Measurements from ENCODE around the gene DDX49.

The DDX49 gene

GRCh38 chr19:18972301-18972811, 52.8 kb downstream of the DDX49 start:
- DNase-seq, result no peak
- H3K4me1 ChIP-seq (ENCODE audit: control insufficient read depth, insufficient read depth, low read length, poor library complexity, severe bottlenecking), result no peaks in the 10 kb centered on the region
- no peaks in the 10 kb centered on the region for H3K9me3 ChIP-seq (ENCODE audit: control insufficient read depth, low read length)
- H3K4me3 ChIP-seq (ENCODE audit: insufficient read depth, low read depth, low read length, poor library complexity, severe bottlenecking), result no peak overlapping the region
- H3K27me3 ChIP-seq (replicated peaks; ENCODE audit: control insufficient read depth, insufficient read depth, low read length, poor library complexity, severe bottlenecking), result no peaks in the 10 kb centered on the region
- no peak overlapping the region for H3K27ac ChIP-seq (ENCODE audit: insufficient read depth, low read length, poor library complexity, severe bottlenecking)
- H3K36me3 ChIP-seq (ENCODE audit: control insufficient read depth, insufficient read depth, low read length), result no peaks in the 10 kb centered on the region

- H3K27me3 ChIP-seq (replicated peaks; ENCODE audit: control insufficient read depth, insufficient read depth, low read length, poor library complexity, severe bottlenecking), result no peaks in the 10 kb centered on the region
- H3K27ac ChIP-seq (ENCODE audit: insufficient read depth, low read length, poor library complexity, severe bottlenecking), result no peak overlapping the region
- H3K4me3 ChIP-seq (ENCODE audit: insufficient read depth, low read depth, low read length, poor library complexity, severe bottlenecking), result no peak overlapping the region
- H3K4me1 ChIP-seq (ENCODE audit: control insufficient read depth, insufficient read depth, low read length, poor library complexity, severe bottlenecking), result no peaks in the 10 kb centered on the region
- H3K36me3 ChIP-seq (ENCODE audit: control insufficient read depth, insufficient read depth, low read length), result no peaks in the 10 kb centered on the region
- no peak for DNase-seq
- no peaks in the 10 kb centered on the region for H3K9me3 ChIP-seq (ENCODE audit: control insufficient read depth, low read length)
These were observed 53.3 kb downstream of the DDX49 start for GRCh38 chr19:18972851-18973250.

GRCh38 chr19:18975011-18975410, 55.5 kb downstream of the DDX49 start:
- no peak for DNase-seq
- no peaks in the 10 kb centered on the region for H3K36me3 ChIP-seq (ENCODE audit: control insufficient read depth, insufficient read depth, low read length)
- no peaks in the 10 kb centered on the region for H3K27me3 ChIP-seq (replicated peaks; ENCODE audit: control insufficient read depth, insufficient read depth, low read length, poor library complexity, severe bottlenecking)
- H3K27ac ChIP-seq (ENCODE audit: insufficient read depth, low read length, poor library complexity, severe bottlenecking), result no peak overlapping the region
- H3K4me1 ChIP-seq (ENCODE audit: control insufficient read depth, insufficient read depth, low read length, poor library complexity, severe bottlenecking), result no peaks in the 10 kb centered on the region
- H3K4me3 ChIP-seq (ENCODE audit: insufficient read depth, low read depth, low read length, poor library complexity, severe bottlenecking), result no peak overlapping the region
- no peaks in the 10 kb centered on the region for H3K9me3 ChIP-seq (ENCODE audit: control insufficient read depth, low read length)

- Histone ChIP-seq H3K9me3 (ENCODE audit: control insufficient read depth, low read length) (no peaks in the 10 kb centered on the region), H3K27ac (ENCODE audit: insufficient read depth, low read length, poor library complexity, severe bottlenecking) (no peak overlapping the region), H3K36me3 (ENCODE audit: control insufficient read depth, insufficient read depth, low read length) (no peaks in the 10 kb centered on the region), H3K27me3 (replicated peaks; ENCODE audit: control insufficient read depth, insufficient read depth, low read length, poor library complexity, severe bottlenecking) (no peaks in the 10 kb centered on the region), H3K4me3 (ENCODE audit: insufficient read depth, low read depth, low read length, poor library complexity, severe bottlenecking) (no peak overlapping the region), H3K4me1 (ENCODE audit: control insufficient read depth, insufficient read depth, low read length, poor library complexity, severe bottlenecking) (no peaks in the 10 kb centered on the region)
- no peak for DNase-seq
These were observed 56.4 kb downstream of the DDX49 start for GRCh38 chr19:18975869-18976268.
